ENCODE results near the gene ARHGAP12. TPM values are rescaled to one million over a fixed set of nuclear protein-coding genes. Genes with fewer than 3 reads are reported as not detected.

The ARHGAP12 gene
- total RNA-seq, 1 donor from 2014 or later: 11.4 TPM

DNA sequence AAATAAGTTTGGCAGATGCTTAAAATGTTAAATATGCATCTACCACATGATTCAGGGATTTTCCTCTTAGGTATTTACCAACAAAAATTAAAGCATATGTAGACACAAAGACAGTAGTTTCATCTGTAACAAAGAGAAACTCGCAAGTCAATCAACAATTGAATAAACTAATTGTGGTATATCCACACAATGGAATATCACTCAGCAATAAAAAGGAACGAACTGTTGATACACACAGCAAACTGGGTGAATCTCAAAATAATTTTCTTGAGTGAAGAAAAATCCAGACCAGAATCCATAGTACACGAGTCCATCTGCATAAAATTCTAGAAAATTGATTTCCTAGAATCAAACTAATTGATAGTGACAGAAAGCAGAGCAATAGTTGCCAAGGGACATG is 5.2 kb downstream of the ARHGAP12 start:
- Histone ChIP-seq H3K27me3 (no peaks in the 10 kb centered on the region), H3K27ac (no peak overlapping the region), H3K4me1 (peaks cover 0 to 9% of the 10 kb centered on the region in 2 donors), H3K36me3 (no peaks in the 10 kb centered on the region), H3K4me3 (no peak overlapping the region), H3K9me3 (no peaks in the 10 kb centered on the region)
- TF ChIP-seq, protein P1, sequence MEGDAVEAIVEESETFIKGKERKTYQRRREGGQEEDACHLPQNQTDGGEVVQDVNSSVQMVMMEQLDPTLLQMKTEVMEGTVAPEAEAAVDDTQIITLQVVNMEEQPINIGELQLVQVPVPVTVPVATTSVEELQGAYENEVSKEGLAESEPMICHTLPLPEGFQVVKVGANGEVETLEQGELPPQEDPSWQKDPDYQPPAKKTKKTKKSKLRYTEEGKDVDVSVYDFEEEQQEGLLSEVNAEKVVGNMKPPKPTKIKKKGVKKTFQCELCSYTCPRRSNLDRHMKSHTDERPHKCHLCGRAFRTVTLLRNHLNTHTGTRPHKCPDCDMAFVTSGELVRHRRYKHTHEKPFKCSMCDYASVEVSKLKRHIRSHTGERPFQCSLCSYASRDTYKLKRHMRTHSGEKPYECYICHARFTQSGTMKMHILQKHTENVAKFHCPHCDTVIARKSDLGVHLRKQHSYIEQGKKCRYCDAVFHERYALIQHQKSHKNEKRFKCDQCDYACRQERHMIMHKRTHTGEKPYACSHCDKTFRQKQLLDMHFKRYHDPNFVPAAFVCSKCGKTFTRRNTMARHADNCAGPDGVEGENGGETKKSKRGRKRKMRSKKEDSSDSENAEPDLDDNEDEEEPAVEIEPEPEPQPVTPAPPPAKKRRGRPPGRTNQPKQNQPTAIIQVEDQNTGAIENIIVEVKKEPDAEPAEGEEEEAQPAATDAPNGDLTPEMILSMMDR (IDR thresholded peaks at IDR 0.05): no peak
- DNase-seq (ENCODE audit: low spot score in 2 of 2): no peak
- intact Hi-C loops (cut with DNase I): no loop called here

DNA sequence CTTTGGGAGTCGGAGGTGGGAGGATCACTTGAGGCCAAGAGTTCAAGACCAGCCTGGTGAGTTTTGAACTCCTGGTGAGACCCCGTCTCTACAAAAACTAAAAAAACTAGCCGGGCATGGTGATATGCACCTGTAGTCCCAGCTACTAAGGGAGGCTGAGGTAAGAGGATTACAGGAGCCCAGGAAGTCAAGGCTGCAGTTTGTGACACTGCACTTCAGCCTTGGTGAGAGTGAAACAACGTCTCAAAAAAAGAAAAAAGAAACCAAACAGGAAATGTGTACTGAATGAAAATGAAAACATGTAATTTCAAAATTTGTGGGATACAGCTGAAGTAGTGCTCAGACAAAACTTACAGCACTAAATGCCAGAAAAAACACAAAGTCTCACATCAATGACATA is 7.6 kb downstream of the ARHGAP12 start:
- no peaks in the 10 kb centered on the region for H3K36me3 ChIP-seq
- no peaks in the 10 kb centered on the region for H3K27me3 ChIP-seq
- H3K4me1 ChIP-seq: peaks cover 0 to 6% of the 10 kb centered on the region in 2 donors
- H3K27ac ChIP-seq: no peak overlapping the region
- H3K4me3 ChIP-seq: no peak overlapping the region
- TF ChIP-seq, protein P1 (IDR thresholded peaks at IDR 0.05): no peak
- DNase-seq (ENCODE audit: low spot score in 2 of 2): no peak
- H3K9me3 ChIP-seq: no peaks in the 10 kb centered on the region
- intact Hi-C loops (cut with DNase I): no loop called here

DNA sequence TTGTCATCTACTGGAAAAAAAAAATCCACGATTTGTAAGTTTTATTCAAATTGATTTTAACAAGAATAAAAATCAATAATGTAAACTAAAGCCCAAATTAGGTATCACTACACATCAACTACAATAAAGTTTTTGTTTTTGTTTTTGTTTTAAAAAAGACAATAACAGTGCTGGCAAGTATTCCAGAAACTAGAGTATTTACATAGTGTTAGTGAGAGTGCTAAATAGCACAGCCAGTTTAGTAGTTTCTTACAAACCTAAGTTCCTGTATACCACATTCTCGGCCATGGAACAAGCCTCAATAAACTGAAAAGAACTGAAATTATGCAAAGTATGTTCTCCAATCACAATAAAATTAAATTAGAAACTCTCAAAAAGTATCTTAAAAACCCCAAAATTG is 8.1 kb downstream of the ARHGAP12 start:
- intact Hi-C loops (cut with DNase I): no loop called here
- TF ChIP-seq, protein P1 (IDR thresholded peaks at IDR 0.05): no peak
- peaks cover 0 to 2% of the 10 kb centered on the region in 2 donors for H3K4me1 ChIP-seq
- no peak overlapping the region for H3K27ac ChIP-seq
- H3K9me3 ChIP-seq: no peaks in the 10 kb centered on the region
- H3K36me3 ChIP-seq: no peaks in the 10 kb centered on the region
- H3K27me3 ChIP-seq: no peaks in the 10 kb centered on the region
- DNase-seq (ENCODE audit: low spot score in 2 of 2): no peak
- H3K4me3 ChIP-seq: no peak overlapping the region

DNA sequence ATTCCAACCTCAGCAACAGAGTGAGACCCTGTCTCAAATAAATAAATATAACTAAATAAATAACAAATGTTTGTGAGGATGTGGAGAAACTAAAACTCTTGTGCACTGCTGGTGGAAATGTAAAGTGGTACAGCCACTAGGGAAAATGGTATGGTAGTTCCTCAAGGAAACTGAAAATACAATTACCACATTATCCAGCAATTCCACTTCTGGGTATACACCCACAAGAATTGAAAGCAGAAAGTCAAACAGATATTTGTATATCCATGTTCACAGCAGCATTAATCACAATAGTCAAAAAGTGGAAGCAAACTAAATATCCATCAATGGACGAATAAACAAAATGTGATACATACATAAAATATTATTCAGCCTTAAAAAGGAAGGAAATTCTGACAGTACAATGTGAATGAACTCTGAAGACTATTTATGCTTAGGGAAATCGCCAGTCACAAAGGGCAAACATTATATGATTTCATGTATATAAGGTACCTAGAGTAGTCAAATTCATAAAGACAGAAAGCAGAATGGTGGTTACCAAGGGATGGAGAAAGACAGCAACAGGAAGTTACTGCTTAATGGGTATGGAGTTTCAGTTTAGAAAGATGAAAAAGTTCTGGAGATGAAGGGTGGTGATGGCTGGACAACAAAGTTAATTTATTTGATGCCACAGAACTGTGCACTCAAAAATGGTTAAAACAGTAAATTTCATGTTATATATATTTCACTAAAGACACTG is 9.8 kb downstream of the ARHGAP12 start:
- H3K27ac ChIP-seq: no peak overlapping the region
- no peak overlapping the region for H3K4me3 ChIP-seq
- intact Hi-C loops (cut with DNase I): no loop called here
- no peaks in the 10 kb centered on the region for H3K9me3 ChIP-seq
- no peak for DNase-seq (ENCODE audit: low spot score in 2 of 2)
- no peaks in the 10 kb centered on the region for H3K36me3 ChIP-seq
- peaks cover 0 to 1% of the 10 kb centered on the region in 2 donors for H3K4me1 ChIP-seq
- TF ChIP-seq, protein P1 (IDR thresholded peaks at IDR 0.05): no peak
- H3K27me3 ChIP-seq: no peaks in the 10 kb centered on the region

DNA sequence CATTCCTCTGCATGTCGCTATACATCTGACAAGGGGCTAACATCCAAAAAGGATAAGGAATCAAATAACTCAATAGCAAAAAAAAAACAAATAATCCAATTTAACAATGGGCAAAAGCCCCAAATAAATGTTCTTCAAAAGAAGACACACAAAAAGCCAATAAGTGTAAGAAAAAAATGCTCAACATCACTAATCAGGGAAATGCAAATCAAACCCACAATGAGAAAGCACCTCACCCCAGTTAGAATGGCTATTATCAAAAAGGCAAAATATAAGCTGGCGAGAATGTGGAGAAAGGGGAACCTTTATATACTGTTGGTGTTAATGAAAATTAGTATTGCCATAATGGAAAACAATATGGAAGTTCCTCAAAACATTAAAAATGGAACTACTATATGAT is 14.3 kb downstream of the ARHGAP12 start:
- no peak for DNase-seq (ENCODE audit: low spot score in 2 of 2)
- intact Hi-C loops (cut with DNase I): no loop called here
- Histone ChIP-seq H3K36me3 (no peaks in the 10 kb centered on the region), H3K9me3 (no peaks in the 10 kb centered on the region), H3K27ac (no peak overlapping the region), H3K4me3 (no peak overlapping the region), H3K4me1 (peaks cover 4 to 20% of the 10 kb centered on the region in 2 donors), H3K27me3 (no peaks in the 10 kb centered on the region)
- TF ChIP-seq, protein P1 (IDR thresholded peaks at IDR 0.05): no peak

All from ascending aorta (tissue), 2 donors.